Chondrocyte (in vitro differentiated cells): ENCODE measurements around the gene DDTL. TPM values are rescaled to one million over a fixed set of nuclear protein-coding genes. Genes with fewer than 3 reads are reported as not detected.
"Not testable (repeated sequence)": the region's sequence is repeated elsewhere in the genome, so short reads cannot be mapped to it uniquely, and the experiment has no call there.

Experiments used
- DNase-seq: peaks from one replicate; pipeline ENCODE4 v3.0.0; 2021; ENCODE audit warnings: mixed read lengths, low spot score
- H3K27ac Mint-ChIP-seq: one replicate; pipeline ENCODE4 v1.8.0; 2021; ENCODE audit warnings: mild to moderate bottlenecking, moderate library complexity, mixed read lengths; ENCODE audit not compliant: unreplicated experiment
- H3K27me3 Mint-ChIP-seq: 2 replicates; pipeline ENCODE4 v1.8.0; 2021; ENCODE audit warnings: low read depth, mixed read lengths
- H3K36me3 Mint-ChIP-seq: 2 replicates; pipeline ENCODE4 v1.8.0; 2021; ENCODE audit warnings: low read depth, mixed read lengths
- H3K4me1 Mint-ChIP-seq: 2 replicates; pipeline ENCODE4 v1.8.0; 2021; ENCODE audit warnings: low read depth, mild to moderate bottlenecking, mixed read lengths
- H3K4me3 Mint-ChIP-seq: one replicate; pipeline ENCODE4 v1.8.0; 2021; ENCODE audit warnings: mild to moderate bottlenecking, moderate library complexity, mixed read lengths; ENCODE audit not compliant: unreplicated experiment
- H3K9me3 Mint-ChIP-seq: 2 replicates; pipeline ENCODE4 v1.8.0; 2021; ENCODE audit warnings: low read depth, mixed read lengths
- CTCF ChIP-seq: fragments of 200-600 bp; sonication (generic); IDR thresholded peaks from 2 replicates; pipeline ENCODE4 v1.5.0; 2021; ENCODE audit warnings: antibody characterized with exemption, mild to moderate bottlenecking, moderate library complexity
- total RNA-seq: library from RNA; stranded (reverse); gene quantifications from 3 replicates; pipeline ENCODE4 v1.2.1, GENCODE V29; 2021

The DDTL gene
- total RNA-seq, 1 donor from 2014 or later = not detected

- no peaks in the 10 kb centered on the region for H3K36me3 Mint-ChIP-seq
- no peaks in the 10 kb centered on the region for H3K9me3 Mint-ChIP-seq
- H3K4me1 Mint-ChIP-seq = no peaks in the 10 kb centered on the region
- TF ChIP-seq CTCF = no peak
- H3K4me3 Mint-ChIP-seq = no peak overlapping the region
- H3K27me3 Mint-ChIP-seq = peaks cover 2% of the 10 kb centered on the region
- no peak overlapping the region for H3K27ac Mint-ChIP-seq
- DNase-seq = no peak
These were observed 30.4 kb downstream of the DDTL start for GRCh38 chr22:23997092-23997491.

- not testable (repeated sequence) for H3K27me3 Mint-ChIP-seq, DNase-seq, H3K36me3 Mint-ChIP-seq, H3K27ac Mint-ChIP-seq, H3K4me1 Mint-ChIP-seq, H3K9me3 Mint-ChIP-seq, H3K4me3 Mint-ChIP-seq
These were observed 33.1 kb downstream of the DDTL start for GRCh38 chr22:23999779-24000178.

- H3K9me3 Mint-ChIP-seq = no peaks in the 10 kb centered on the region
- H3K27me3 Mint-ChIP-seq = peaks cover 2% of the 10 kb centered on the region
- no peak overlapping the region for H3K27ac Mint-ChIP-seq
- H3K4me3 Mint-ChIP-seq = no peak overlapping the region
- no peak for DNase-seq
- no peaks in the 10 kb centered on the region for H3K4me1 Mint-ChIP-seq
- H3K36me3 Mint-ChIP-seq = no peaks in the 10 kb centered on the region
- TF ChIP-seq CTCF = no peak
These were observed 34.6 kb downstream of the DDTL start for GRCh38 chr22:24001314-24001713.

GRCh38 chr22:24002272-24002671, 35.6 kb downstream of the DDTL start:
- no peak overlapping the region for H3K4me3 Mint-ChIP-seq
- DNase-seq = no peak
- H3K36me3 Mint-ChIP-seq = no peaks in the 10 kb centered on the region
- peaks cover 2% of the 10 kb centered on the region for H3K27me3 Mint-ChIP-seq
- TF ChIP-seq CTCF = no peak
- no peak overlapping the region for H3K27ac Mint-ChIP-seq
- no peaks in the 10 kb centered on the region for H3K4me1 Mint-ChIP-seq
- no peaks in the 10 kb centered on the region for H3K9me3 Mint-ChIP-seq

- Mint-ChIP-seq H3K27ac (no peak overlapping the region), H3K36me3 (no peaks in the 10 kb centered on the region), H3K4me1 (no peaks in the 10 kb centered on the region), H3K9me3 (no peaks in the 10 kb centered on the region), H3K4me3 (no peak overlapping the region), H3K27me3 (peaks cover under 1% of the 10 kb centered on the region)
- no peak for TF ChIP-seq CTCF
- no peak for DNase-seq
These were observed 36.2 kb downstream of the DDTL start for GRCh38 chr22:24002851-24003250.

- no peaks in the 10 kb centered on the region for H3K27me3 Mint-ChIP-seq
These were observed 37.2 kb downstream of the DDTL start for GRCh38 chr22:24003887-24004286.

More at GRCh38 chr22:24003887-24004286, 37.2 kb downstream of the DDTL start:
- no peak for DNase-seq
- TF ChIP-seq CTCF = no peak
- no peaks in the 10 kb centered on the region for H3K4me1 Mint-ChIP-seq
- H3K9me3 Mint-ChIP-seq = no peaks in the 10 kb centered on the region
- no peak overlapping the region for H3K27ac Mint-ChIP-seq
- no peak overlapping the region for H3K4me3 Mint-ChIP-seq
- no peaks in the 10 kb centered on the region for H3K36me3 Mint-ChIP-seq
